SIG-M5 treated with dmso at 0.1 percent for 504 hours (cell line): Measurements from ENCODE around the gene HES5.

Experiments used
- DNase-seq: peaks from one replicate; lab custom pipeline; 2025; ENCODE audit not compliant: unreplicated experiment; lab: John Stamatoyannopoulos, UW

Gene HES5

GRCh38 chr1:2480236-2480985 lies 49.7 kb downstream of the HES5 start:
- no peak for DNase-seq

GRCh38 chr1:2479618-2480017 lies 50.4 kb downstream of the HES5 start:
- no peak for DNase-seq

GRCh38 chr1:2479186-2479585 lies 50.9 kb downstream of the HES5 start:
- DNase-seq: no peak
